DMS 273 treated with DMSO at 0.1 percent for 48 hours (cell line): ENCODE results near the gene LACTBL1.

Experiments used
- DNase-seq: peaks from one replicate; lab custom pipeline; 2025; lab: John Stamatoyannopoulos, UW

The LACTBL1 gene

DNA sequence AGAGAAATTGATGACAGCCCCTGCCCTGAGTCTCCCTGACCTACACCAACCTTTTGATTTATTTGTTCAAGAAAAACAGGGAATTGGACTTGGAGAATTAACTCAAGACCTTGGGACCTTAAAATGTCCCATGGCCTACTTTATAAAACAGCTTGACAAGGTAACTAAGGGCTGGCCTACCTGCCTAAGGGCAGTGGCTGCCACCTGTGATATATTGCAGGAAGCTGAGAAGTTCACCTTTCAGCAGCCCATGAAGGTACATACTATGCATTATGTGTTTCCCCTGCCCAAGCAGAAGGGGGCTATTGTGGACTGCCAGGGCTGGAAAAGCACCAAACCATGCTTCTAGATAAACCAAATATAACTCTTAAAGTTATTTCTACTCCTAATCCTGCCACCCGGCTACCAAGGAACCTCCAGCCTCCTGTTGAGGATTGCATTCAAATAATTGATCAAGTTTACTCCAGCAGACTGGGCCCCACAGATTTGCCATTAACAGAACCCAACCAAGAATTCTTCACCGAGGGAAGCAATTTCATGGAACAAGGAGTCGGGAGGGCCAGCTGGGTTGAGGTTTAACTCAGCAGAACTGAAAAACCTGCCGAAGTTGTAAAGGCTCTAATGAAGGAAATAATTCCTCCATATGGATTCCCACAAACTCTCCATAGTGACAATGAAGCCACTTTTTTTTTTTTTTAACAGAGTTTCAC is 28.2 kb downstream of the LACTBL1 start:
- DNase-seq, result no peak

DNA sequence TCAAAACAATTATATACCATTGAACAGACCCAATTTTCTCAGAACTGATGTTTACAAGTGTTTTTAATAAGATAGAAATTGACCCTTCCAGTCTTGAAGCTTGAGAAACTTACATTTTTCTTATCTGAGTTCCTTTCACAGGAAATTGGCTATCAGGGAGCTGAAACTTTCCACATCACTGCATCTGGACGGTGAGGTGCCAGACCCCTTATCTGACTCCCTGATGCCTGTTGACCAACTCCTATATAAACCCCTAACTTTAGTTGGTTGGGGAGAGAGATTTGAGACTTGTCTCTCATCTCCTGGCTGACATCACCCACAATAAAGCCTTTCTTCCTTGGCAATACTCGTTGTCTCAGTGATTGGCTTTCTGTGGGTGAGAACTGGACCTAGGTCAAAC is 31.4 kb downstream of the LACTBL1 start:
- no peak for DNase-seq

DNA sequence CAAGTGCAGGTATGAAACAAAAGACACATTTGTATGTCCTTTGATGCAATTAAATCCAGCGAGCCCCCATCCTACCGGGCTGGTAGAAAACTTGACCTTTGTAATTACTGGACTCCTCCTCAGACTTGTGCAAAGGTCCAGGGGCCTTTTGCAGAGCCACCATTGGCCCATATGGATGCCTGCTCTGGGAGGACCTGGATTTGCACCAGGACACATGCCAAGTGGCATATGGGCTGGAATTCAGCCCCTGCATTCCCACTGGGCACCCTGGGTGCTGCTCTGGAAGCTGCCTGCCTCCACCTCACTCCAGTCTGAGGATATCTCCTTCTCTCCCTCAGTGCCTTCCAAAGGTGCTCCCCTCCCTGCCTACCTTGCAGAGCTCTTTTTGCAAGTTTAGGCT is 36.0 kb downstream of the LACTBL1 start:
- DNase-seq, result no peak

DNA sequence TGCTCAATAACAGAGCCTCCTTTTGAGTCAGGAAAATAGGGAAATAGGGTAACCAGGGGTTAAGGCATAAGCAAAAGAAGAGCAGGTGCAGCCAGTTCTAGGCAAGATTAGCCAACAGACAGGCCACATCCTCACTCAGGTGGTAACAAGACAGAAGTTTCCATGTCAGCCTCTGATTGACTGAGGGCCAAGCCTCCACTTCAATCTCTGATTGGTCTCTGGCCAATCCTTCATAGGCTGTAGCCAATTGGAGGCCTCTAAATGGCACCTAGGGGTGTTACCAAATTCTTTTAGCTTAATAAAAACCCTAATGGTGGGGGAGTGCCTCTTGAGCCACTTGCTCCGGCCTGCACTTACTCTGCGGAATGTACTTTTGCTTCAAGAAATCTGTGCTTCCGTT is 37.2 kb downstream of the LACTBL1 start:
- no peak for DNase-seq

DNA sequence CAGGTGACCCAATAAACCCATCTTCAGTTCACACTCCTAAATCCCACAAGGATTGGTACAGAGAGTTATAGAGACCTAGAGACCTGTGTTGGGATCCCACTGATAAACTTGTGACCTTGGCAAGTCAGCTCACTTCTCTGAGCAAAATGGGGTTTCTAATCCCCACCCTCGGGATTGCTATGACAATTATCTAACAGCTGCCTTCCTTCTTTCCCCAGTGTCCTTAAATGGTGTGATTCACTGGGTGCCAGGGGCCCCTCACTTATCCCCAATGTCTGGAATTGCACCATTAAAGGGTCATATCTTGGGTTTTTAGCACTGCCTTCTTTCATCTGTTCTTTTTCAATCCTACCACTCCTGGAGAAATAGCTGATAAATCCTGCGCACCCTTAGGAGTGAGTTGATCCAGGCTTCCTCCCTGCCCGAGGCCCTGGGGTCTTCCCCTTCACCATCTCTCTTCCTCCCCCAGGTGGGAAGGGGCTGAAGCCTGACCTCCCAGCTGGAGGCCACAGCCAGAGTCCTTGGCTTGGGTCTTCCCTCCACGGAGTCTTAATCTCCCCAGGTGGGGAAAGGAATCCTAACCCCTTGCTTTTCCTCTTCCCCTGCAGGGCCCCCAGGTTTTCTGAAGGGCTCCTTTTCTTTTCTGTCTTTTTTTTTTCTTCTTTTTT is 39.7 kb downstream of the LACTBL1 start:
- DNase-seq, result no peak

DNA sequence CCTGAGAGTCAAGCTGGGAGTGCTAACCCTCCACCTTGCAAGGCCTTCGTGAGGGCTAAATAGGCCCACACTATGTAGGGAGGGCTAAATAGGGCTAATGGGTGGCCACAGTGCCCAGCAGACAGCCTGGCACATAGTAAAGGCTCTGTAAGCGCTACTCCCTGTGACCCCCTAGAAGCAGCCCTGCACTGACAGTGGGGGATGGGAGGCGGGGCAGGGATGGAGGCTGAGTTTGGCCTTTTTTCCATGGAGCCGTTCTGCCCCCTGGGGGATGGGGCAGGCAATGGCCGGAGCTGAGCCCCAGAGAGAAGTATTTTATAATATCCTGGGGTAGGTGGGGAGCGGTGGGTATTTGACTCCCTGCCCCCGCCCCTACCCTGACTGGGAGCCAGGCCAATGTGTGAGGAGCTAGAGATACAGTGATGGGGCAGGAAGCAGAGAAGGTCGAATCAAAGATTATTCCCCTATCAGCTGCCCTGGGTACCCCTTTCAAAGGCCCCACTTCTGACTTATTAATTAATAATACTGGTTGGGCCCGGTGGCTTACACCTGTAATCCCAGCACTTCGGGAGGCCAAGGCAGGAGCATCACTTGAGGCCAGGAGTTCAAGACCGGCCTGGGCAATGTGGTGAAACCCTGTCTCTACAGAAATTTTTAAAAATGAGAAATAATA is 42.3 kb downstream of the LACTBL1 start:
- no peak for DNase-seq

DNA sequence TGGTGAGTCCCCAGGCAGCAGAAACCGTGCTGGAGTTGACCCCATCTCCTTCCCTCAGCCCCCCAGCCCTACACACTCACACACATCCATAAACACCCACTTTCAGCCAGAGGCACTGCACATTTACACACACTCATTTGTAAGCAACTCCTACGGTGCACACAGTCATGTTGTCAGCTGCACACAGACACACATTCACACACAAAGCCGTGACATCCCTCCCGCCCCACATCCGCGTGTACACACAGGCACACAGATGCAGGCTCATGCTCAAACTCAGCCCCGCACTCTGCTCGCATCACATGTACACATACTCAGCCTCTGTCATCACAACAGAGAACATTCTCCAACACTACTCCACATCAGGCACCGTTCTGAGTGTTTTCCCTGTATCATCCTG is 47.6 kb downstream of the LACTBL1 start:
- DNase-seq, result no peak

- no peak for DNase-seq
These were observed 50.0 kb downstream of the LACTBL1 start for GRCh38 chr1:22922640-22923039.

DNA sequence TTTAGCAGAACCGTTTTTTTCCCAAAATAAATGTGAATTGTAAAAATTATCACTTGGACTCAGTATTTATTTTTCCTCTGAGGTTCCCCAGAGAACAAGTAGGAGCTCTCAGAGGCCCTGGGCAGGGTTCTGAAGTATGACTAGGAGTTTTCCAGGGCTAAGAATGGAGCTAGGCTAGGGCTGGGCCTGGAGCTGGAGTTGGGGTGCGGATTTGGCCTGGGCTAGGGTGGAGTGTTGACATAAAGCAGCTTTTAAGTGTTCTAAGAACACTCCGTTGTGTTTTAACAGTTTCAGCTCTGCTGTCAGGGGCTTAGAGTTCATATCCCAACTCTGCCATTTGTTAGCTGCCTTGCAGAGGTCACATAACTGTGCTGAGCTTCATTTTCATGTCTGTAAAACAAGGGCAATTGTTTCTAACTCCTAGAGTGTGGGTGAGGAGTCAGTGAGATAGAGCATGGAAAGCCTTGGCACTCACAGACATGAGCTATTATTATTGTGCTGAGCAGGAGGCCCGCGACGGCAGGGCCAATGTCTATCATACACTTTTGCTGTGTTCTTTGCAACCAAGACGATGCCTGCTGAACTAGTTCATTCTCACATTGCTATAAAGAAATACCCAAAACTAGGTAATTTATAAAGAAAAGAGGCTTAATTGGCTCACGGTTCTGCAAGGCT is 51.1 kb downstream of the LACTBL1 start:
- no peak for DNase-seq

- no peak for DNase-seq
These were observed 51.8 kb downstream of the LACTBL1 start for GRCh38 chr1:22920734-22921451.

DNA sequence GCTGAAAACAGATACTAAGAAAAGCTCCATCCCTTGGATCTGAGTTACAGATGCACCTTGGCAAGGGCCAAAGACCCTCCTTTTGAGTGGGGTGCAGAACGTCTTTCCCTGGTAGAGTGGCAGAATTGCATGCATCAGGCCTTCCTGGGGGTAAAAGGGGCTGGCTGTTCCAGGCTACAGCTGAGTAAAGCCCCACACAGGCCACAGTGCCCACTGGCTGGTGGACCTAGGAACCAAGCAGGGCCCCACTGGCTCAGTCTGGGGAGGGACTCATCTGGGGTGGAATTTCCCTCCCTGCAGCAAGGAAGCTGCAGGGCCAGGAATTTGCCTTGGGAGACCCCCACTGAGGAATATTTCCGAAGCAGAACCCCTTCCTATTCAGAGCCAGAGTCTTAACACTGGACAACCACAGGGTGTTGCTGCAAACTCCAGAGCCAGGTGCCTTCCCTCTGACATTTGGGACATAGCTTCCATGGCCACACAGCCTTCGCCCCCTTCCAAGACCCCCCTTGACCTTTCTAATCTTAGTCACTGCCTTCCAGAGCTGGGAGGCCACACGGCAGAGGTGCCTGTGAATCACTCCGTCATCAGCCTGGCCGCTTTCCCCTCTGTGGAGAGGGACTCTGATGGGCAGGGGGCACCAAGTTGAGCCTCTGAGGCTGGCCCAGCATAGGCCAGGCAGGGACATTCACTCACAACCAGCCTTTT is 52.5 kb downstream of the LACTBL1 start:
- DNase-seq, result no peak

DNA sequence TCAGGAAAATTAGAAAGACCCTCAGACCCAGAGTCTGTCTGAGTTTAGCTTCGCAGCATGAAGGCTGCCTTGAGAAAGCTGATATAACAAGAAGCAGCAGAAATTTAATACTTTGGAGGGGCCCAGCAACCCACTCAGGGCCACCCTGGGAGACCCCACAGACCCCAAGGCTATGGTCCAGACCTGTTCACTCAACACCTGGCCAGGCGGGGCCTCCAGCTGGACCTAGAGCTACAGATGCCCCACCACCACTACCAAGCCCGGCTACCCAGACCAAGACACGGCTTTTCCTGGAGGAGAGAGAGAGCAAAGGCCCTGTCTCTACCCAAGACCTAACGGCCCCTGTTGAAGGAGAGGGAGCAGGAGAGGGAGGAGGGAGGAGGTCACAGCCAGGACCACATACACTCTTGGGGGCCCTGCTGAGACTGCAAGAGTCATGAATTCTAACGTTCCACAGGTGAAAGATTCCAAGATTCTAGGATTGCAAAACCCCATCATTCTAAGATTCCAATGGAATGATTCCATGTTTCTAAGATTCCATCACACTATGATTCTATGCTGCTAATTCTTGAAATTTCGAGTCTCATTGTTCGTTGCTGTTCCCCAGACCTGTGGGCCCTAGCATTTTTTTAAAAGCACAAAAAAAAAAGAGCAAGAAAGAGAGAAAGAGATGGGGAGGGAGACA is 53.2 kb downstream of the LACTBL1 start:
- no peak for DNase-seq

GRCh38 chr1:22918644-22919043 is 54.0 kb downstream of the LACTBL1 start:
- DNase-seq, result no peak

DNA sequence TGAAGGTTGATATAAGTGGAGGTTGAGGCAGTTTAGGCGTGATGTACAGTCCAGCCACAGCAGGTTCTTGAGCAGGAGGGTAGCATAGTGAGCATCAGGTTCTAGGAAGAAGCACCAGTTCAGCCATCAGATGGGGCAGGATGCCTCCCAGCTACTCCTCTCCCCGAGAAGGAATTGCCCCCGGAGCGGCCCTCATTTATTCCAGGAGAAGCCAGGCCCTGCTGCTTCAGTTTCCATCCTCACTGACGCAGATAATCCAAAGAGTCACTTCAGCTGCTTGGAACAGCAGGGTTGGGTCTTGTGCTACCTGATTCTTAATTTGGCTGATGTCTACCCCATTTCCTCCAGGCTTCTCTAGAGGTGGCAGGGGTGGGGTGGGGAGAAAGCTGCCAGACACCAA is 54.7 kb downstream of the LACTBL1 start:
- DNase-seq, result no peak

GRCh38 chr1:22916471-22916820 is 56.2 kb downstream of the LACTBL1 start:
- no peak for DNase-seq

DNA sequence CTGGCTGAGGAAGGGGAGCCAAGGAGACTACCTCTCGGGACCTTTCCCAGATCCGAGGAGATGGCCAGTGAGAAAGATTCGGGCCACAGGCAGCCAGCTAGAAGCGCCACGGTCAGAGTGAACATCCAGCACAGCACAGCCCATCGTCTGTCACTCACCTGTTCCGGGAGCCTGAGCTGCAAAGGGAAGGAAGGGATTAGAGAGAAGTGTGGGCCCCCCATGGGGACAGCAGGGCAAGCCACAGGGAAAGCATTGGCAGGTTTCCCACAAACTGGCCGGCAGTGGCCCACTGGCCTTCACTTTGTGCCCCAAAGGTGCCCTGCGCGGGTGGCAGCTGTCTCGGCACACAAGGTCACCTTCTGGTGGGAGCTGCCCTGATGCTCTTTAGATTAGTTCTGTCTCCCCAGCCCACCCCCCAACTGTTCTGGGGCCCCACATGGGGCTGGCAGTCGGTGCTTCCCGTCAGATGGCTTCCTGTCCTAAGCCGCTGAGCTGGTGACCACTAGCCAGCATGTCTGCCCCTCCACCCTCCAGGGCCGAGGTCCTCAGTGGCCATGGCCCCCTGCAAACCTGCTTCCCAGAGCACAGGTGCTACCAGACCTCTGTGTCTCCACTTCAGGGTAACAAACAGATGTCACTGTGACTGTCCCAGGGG is 56.7 kb downstream of the LACTBL1 start:
- no peak for DNase-seq

DNA sequence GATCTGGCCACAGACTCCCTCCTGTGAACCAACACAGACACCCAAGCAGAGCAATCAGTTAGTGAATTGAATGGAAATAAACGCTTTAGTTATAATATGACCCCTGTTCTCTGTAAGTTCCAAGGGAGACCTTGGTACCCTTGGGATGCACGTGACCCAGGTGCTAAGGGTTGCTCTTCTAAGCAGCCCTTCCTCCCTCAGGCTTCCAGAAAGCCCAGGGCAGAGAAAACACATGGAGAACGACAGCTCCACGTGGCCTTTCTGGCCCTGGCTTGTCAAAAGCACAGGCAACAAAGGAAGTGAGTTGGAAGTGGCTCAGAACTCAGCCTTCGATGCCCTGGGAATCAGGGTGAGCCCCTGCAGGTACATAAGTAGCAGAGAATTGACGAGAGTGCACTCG is 57.4 kb downstream of the LACTBL1 start:
- no peak for DNase-seq

DNA sequence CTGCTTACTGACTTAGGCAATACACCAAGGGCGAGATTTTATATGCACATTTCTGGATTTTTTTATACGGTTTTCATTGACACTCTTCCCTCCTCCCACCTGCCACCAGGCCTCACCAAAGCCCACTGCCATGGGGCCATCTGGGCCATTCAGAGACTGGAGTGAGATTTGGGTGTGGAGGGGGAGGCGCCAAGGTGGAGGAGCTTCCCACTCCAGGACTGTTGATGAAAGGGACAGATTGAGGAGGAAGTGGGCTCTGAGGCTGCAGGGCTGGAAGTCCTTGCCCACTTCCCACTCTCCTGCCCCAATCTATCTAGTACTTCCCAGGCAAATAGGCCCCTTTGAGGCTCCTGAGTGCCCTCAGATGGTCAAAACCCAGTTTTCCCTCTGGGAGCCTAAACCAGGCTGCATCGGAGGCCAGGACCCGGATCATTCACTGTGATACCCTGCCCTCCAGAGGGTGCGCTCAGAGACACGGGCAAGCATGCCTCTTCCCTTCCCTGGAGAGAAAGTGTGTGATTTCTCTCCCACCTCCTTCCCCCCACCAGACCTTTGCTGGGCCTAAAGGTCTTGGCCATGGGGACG is 57.9 kb downstream of the LACTBL1 start:
- no peak for DNase-seq

DNA sequence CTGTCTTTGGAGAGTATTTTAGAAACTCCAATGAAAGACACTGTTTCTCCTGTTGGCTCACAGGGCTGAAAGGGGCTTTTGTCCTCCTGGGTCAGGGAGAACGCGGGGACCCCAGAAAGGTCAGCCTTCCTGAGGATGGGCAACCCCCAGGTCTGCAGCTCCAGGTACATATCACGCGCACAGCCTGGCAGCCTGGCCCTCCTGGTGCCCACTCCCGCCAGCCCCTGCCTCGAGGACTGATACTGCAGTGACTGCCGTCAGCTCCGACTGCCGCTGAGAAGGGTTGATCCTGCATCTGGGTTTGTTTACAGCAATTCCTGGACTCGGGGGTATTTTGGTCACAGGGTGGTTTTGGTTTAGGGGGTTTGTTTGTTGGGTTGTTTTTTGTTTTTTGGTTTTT is 58.5 kb downstream of the LACTBL1 start:
- no peak for DNase-seq
